Neural progenitor cell (in vitro differentiated cells): ENCODE results near the gene CCNE1. TPM values are rescaled to one million over a fixed set of nuclear protein-coding genes. Genes with fewer than 3 reads are reported as not detected.
A peak's percentile ranks its signal among the peaks of the same experiment; 100 is the strongest.

Experiments
- DNase-seq: peaks from one replicate; pipeline ENCODE4 v3.0.0-alpha.2; 2016; ENCODE audit warnings: low spot score
- H2AFZ ChIP-seq: fragments of 200-600 bp; sonication (generic); replicated peaks from 2 replicates; pipeline ENCODE4 v1.6.1; 2016; ENCODE audit warnings: antibody characterized with exemption
- H3F3A ChIP-seq: fragments of 200-600 bp; sonication (generic); 2 replicates; pipeline ENCODE4 v1.6.1; 2016; ENCODE audit warnings: antibody characterized with exemption, low read depth
- H3K27ac ChIP-seq: fragments of 200-600 bp; sonication (generic); 2 replicates; pipeline ENCODE4 v1.5.1; 2016; ENCODE audit warnings: mild to moderate bottlenecking
- H3K27me3 ChIP-seq: fragments of 200-600 bp; sonication (generic); 2 replicates; pipeline ENCODE4 v1.6.1; 2016; ENCODE audit warnings: mild to moderate bottlenecking, moderate library complexity
- H3K36me3 ChIP-seq: fragments of 200-600 bp; sonication (generic); 2 replicates; pipeline ENCODE4 v1.5.1; 2016
- H3K4me1 ChIP-seq: fragments of 200-600 bp; sonication (generic); 2 replicates; pipeline ENCODE4 v1.6.1; 2016; ENCODE audit warnings: mixed run types
- H3K4me2 ChIP-seq: fragments of 200-600 bp; sonication (generic); 2 replicates; pipeline ENCODE4 v1.6.1; 2016
- H3K4me3 ChIP-seq: fragments of 200-600 bp; sonication (generic); 2 replicates; pipeline ENCODE4 v1.5.1; 2016
- H3K79me2 ChIP-seq: fragments of 200-600 bp; sonication (generic); 2 replicates; pipeline ENCODE4 v1.6.1; 2016; ENCODE audit warnings: low read depth
- H3K9ac ChIP-seq: fragments of 200-600 bp; sonication (generic); 2 replicates; pipeline ENCODE4 v1.6.1; 2016
- H3K9me3 ChIP-seq: fragments of 200-600 bp; sonication (generic); 2 replicates; pipeline ENCODE4 v1.5.1; 2016; ENCODE audit warnings: low read depth
- H4K20me1 ChIP-seq: fragments of 200-600 bp; sonication (generic); 2 replicates; pipeline ENCODE4 v1.6.1; 2016; ENCODE audit warnings: low read depth
- H3K27ac Mint-ChIP-seq: 3 replicates; pipeline ENCODE4 v1.8.0; 2021; ENCODE audit warnings: mixed read lengths
- H3K27me3 Mint-ChIP-seq: 2 replicates; pipeline ENCODE4 v1.8.0; 2022; ENCODE audit warnings: low read depth, mild to moderate bottlenecking, inconsistent platforms, moderate library complexity, mixed read lengths; ENCODE audit not compliant: insufficient read depth
- H3K36me3 Mint-ChIP-seq: 3 replicates; pipeline ENCODE4 v1.8.0; 2021; ENCODE audit warnings: mixed read lengths
- H3K4me1 Mint-ChIP-seq: 3 replicates; pipeline ENCODE4 v1.8.0; 2021; ENCODE audit warnings: mixed read lengths
- H3K4me3 Mint-ChIP-seq: 3 replicates; pipeline ENCODE4 v1.8.0; 2021; ENCODE audit warnings: mild to moderate bottlenecking, moderate library complexity, mixed read lengths
- H3K9me3 Mint-ChIP-seq: 3 replicates; pipeline ENCODE4 v1.8.0; 2020; ENCODE audit warnings: mixed read lengths
- EZH2 ChIP-seq: fragments of 200-600 bp; sonication (generic); IDR thresholded peaks from 2 replicates; pipeline ENCODE4 v1.6.1; 2017; ENCODE audit warnings: antibody characterized with exemption, mild to moderate bottlenecking, moderate library complexity
- EZH2phosphoT487 ChIP-seq: fragments of 200-600 bp; sonication (generic); IDR thresholded peaks from 2 replicates; pipeline ENCODE4 v1.6.1; 2017; ENCODE audit warnings: antibody characterized with exemption
- total RNA-seq: library from RNA; depleted of rRNA; stranded (reverse); fragments of >200 nt; gene quantifications from 2 replicates; pipeline ENCODE4 v1.2.3, GENCODE V29; 2015; ENCODE audit warnings: low replicate concordance
- TF ChIP-seq, protein P1 (sequence below): fragments of 200-600 bp; sonication (generic); IDR thresholded peaks from 2 replicates; pipeline ENCODE4 v1.5.1; 2017; ENCODE audit warnings: antibody characterized with exemption, mild to moderate bottlenecking

Gene CCNE1
- total RNA-seq, 1 donor from 2014 or later = 31.4 TPM

DNA sequence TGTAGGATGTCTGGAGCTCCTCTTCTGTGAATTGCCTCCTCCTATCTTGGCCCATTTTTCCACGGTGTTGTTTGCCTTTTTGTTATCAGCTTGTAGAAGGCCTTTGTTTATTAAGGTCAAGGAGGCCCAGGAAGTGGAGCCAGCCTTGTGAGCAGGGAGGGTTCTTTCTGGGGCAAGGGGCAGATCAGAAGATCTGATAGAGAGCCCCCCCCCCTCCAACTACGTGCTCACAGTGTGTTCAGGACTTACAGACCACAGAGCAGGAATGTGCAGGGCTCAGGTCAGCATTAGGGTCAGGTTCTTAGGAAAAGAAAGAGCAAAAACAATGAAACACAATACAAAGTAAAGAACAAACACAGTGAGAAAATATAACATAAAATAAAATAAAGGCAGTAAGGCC, 59.4 kb downstream of the CCNE1 start:
- no peaks in the 10 kb centered on the region for H3K36me3 Mint-ChIP-seq
- Histone ChIP-seq H3K27ac (no peak overlapping the region), H3K4me2 (no peak overlapping the region), H3F3A (peaks cover 10% of the 10 kb centered on the region), H3K9me3 (no peaks in the 10 kb centered on the region), H2AFZ (no peak overlapping the region), H3K9ac (no peak overlapping the region), H4K20me1 (no peaks in the 10 kb centered on the region), H3K79me2 (no peaks in the 10 kb centered on the region), H3K27me3 (peaks cover 41% of the 10 kb centered on the region), H3K4me1 (no peaks in the 10 kb centered on the region), H3K4me3 (no peak overlapping the region), H3K36me3 (no peaks in the 10 kb centered on the region)
- H3K27me3 Mint-ChIP-seq = peaks cover 13% of the 10 kb centered on the region
- no peaks in the 10 kb centered on the region for H3K9me3 Mint-ChIP-seq
- no peak overlapping the region for H3K27ac Mint-ChIP-seq
- H3K4me1 Mint-ChIP-seq = peaks cover 10% of the 10 kb centered on the region
- TF ChIP-seq EZH2 (no peak), EZH2phosphoT487 (no peak)
- H3K4me3 Mint-ChIP-seq = peak overlapping the region; percentile 12
- no peak for DNase-seq

DNA sequence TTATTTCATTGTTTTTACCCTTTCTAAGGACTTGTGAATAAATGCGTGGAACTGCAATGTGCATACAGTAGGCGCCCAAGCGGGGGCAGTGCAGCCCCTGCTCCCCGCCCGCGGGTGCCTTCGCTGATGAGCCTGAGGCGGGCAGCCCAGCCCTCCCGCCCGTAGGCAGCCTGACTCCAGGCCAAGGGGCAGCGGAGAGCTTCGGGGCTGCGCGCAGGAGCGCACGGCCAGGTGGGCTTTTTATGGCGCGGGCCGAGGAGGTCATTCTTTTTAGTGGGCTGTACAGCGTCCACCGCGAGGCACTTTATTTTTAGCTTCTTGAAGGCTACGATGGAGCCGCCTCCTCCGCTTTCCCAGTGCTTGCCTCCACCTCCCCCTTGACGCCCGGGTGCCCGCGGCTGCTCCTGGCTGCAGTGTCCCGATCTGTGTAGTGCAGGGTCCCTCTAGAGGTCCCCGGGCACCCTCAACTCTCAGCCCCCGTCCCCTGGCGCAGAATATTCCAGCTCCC, 60.5 kb downstream of the CCNE1 start:
- TF ChIP-seq, protein P1, sequence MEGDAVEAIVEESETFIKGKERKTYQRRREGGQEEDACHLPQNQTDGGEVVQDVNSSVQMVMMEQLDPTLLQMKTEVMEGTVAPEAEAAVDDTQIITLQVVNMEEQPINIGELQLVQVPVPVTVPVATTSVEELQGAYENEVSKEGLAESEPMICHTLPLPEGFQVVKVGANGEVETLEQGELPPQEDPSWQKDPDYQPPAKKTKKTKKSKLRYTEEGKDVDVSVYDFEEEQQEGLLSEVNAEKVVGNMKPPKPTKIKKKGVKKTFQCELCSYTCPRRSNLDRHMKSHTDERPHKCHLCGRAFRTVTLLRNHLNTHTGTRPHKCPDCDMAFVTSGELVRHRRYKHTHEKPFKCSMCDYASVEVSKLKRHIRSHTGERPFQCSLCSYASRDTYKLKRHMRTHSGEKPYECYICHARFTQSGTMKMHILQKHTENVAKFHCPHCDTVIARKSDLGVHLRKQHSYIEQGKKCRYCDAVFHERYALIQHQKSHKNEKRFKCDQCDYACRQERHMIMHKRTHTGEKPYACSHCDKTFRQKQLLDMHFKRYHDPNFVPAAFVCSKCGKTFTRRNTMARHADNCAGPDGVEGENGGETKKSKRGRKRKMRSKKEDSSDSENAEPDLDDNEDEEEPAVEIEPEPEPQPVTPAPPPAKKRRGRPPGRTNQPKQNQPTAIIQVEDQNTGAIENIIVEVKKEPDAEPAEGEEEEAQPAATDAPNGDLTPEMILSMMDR = peak; percentile 47
- TF ChIP-seq EZH2 = no peak
- peak overlapping the region; percentile 89 for H3K4me2 ChIP-seq

DNA sequence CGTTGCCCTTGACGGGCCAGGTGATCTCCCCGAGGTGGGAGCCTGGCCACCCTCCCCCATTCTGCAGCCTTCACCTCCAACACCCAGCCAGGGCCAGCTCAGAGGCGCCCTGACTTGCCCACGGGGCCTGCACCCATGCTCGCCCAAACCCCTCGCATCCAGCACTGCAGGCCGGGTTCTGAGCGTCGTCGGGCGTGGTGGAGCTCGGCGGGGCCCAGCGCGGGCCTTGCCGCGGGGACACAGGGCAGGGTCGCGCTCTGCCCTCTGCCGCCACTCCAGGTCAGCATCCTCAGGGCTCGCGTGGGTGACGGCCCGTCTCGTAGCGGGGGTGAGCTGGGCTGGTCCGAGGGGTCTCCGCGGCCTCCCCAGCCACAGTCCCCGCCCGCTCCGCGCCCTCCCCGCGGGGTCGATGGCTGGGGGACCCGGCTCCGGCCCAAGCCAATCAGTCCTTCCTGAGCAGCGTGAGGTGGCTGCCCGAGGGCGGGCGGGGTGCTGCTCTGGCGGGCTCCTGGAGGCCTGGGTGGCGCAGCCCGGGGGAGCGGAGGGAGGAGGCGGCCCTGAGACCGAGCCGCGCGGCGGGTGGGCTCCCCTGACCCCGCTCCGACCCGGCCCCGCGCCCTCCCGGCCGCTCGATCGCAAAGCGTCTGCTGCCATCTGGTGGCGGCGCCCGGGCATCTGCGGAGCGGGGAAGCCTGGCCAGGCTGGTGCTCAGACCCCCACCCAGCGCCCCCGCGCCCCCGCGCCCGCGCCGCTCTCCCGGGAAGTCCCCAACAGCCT, 61.4 kb downstream of the CCNE1 start:
- peaks cover 41% of the 10 kb centered on the region for H3K27me3 ChIP-seq
- peak overlapping the region; percentile 89 for H3K4me2 ChIP-seq
- peak overlapping the region; percentile 64 for H3K4me3 ChIP-seq
- no peaks in the 10 kb centered on the region for H3K36me3 Mint-ChIP-seq
- H3K4me1 Mint-ChIP-seq = peaks cover 10% of the 10 kb centered on the region
- TF ChIP-seq EZH2phosphoT487 (no peak), EZH2 (peak; percentile 63)
- TF ChIP-seq, protein P1 = peak; percentile 89
- H3K4me1 ChIP-seq = no peaks in the 10 kb centered on the region
- no peaks in the 10 kb centered on the region for H3K79me2 ChIP-seq
- peak overlapping the region; percentile 77 for H3K4me3 Mint-ChIP-seq
- H3K27ac Mint-ChIP-seq = no peak overlapping the region
- no peaks in the 10 kb centered on the region for H4K20me1 ChIP-seq
- H3K27me3 Mint-ChIP-seq = peaks cover 15% of the 10 kb centered on the region
- no peaks in the 10 kb centered on the region for H3K9me3 Mint-ChIP-seq
- no peaks in the 10 kb centered on the region for H3K36me3 ChIP-seq
- peak; percentile 86 for DNase-seq
- peaks cover 10% of the 10 kb centered on the region for H3F3A ChIP-seq
- H3K9me3 ChIP-seq = no peaks in the 10 kb centered on the region
- H3K9ac ChIP-seq = no peak overlapping the region
- peak overlapping the region; percentile 92 for H2AFZ ChIP-seq
- no peak overlapping the region for H3K27ac ChIP-seq

More for the DNA sequence above, 60.5 kb downstream of the CCNE1 start:
- Mint-ChIP-seq H3K27ac (no peak overlapping the region), H3K4me3 (peak overlapping the region; percentile 77), H3K36me3 (no peaks in the 10 kb centered on the region), H3K27me3 (peaks cover 15% of the 10 kb centered on the region), H3K4me1 (peaks cover 10% of the 10 kb centered on the region), H3K9me3 (no peaks in the 10 kb centered on the region)
- H3K9me3 ChIP-seq = no peaks in the 10 kb centered on the region
- H3K4me1 ChIP-seq = no peaks in the 10 kb centered on the region
- H3K9ac ChIP-seq = no peak overlapping the region
- H2AFZ ChIP-seq = peak overlapping the region; percentile 66
- H3K27ac ChIP-seq = no peak overlapping the region
- H3K4me3 ChIP-seq = peak overlapping the region; percentile 64
- peak; percentile 81 for DNase-seq
- peaks cover 10% of the 10 kb centered on the region for H3F3A ChIP-seq
- H4K20me1 ChIP-seq = no peaks in the 10 kb centered on the region
- no peaks in the 10 kb centered on the region for H3K79me2 ChIP-seq
- peaks cover 41% of the 10 kb centered on the region for H3K27me3 ChIP-seq
- no peaks in the 10 kb centered on the region for H3K36me3 ChIP-seq

Other genes starting within 250 kb of the CCNE1 start
- 41.0 and 77.8 TPM in 2 replicates for gene POP4, start 205.7 kb upstream of the CCNE1 start, total RNA-seq
- 1.2 and 1.4 TPM in 2 replicates for gene PLEKHF1, start 146.5 kb upstream of the CCNE1 start, total RNA-seq
- gene C19orf12, start 96.7 kb upstream of the CCNE1 start, total RNA-seq = 27.5 and 28.2 TPM in 2 replicates
- gene URI1, start 130.2 kb downstream of the CCNE1 start, total RNA-seq = 60.7 and 94.7 TPM in 2 replicates